OCI-LY1 (cell line): ENCODE results near the gene CAPN2.

Source experiments
- H2AFZ ChIP-seq: fragments of 200-600 bp; sonication (generic), shearing (Covaris generic); 2 replicates; pipeline ENCODE4 v1.6.0; 2014; ENCODE audit warnings: antibody characterized with exemption, mild to moderate bottlenecking, low read length
- H3F3A ChIP-seq: fragments of 200-600 bp; sonication (generic), shearing (Covaris generic); 2 replicates; pipeline ENCODE4 v1.6.0; 2014; ENCODE audit warnings: mild to moderate bottlenecking, antibody characterized with exemption, low read length, moderate library complexity; ENCODE audit not compliant: insufficient read depth
- H3K27ac ChIP-seq: fragments of 200-600 bp; sonication (generic); 2 replicates; pipeline ENCODE4 v1.5.1; 2014; ENCODE audit warnings: low read length, mixed run types, mild to moderate bottlenecking, low read depth; ENCODE audit not compliant: poor library complexity, severe bottlenecking
- H3K27me3 ChIP-seq: fragments of 200-600 bp; sonication (generic); 2 replicates; pipeline ENCODE4 v1.6.0; 2014; ENCODE audit warnings: antibody characterized with exemption, mild to moderate bottlenecking, low read length, moderate library complexity; ENCODE audit not compliant: insufficient read depth
- H3K36me3 ChIP-seq: fragments of 200-600 bp; sonication (generic); 2 replicates; pipeline ENCODE4 v1.6.1; 2014; ENCODE audit warnings: mild to moderate bottlenecking, antibody characterized with exemption, low read length, moderate library complexity, mixed read lengths; ENCODE audit not compliant: insufficient read depth
- H3K4me1 ChIP-seq: fragments of 200-600 bp; sonication (generic); 2 replicates; pipeline ENCODE4 v1.5.1; 2014; ENCODE audit warnings: mild to moderate bottlenecking, low read length, moderate library complexity; ENCODE audit not compliant: insufficient read depth, severe bottlenecking
- H3K4me2 ChIP-seq: fragments of 200-600 bp; sonication (generic), shearing (Covaris generic); 2 replicates; pipeline ENCODE4 v1.6.1; 2014; ENCODE audit warnings: low read length
- H3K4me3 ChIP-seq: fragments of 200-600 bp; sonication (generic); 2 replicates; pipeline ENCODE4 v1.5.1; 2014; ENCODE audit warnings: low read length, low read depth, mild to moderate bottlenecking, mixed read lengths; ENCODE audit not compliant: poor library complexity, severe bottlenecking
- H3K79me2 ChIP-seq: fragments of 200-600 bp; shearing (Covaris generic); 2 replicates; pipeline ENCODE4 v1.6.1; 2016; ENCODE audit warnings: mixed run types, low read length, mixed read lengths; ENCODE audit not compliant: insufficient read depth
- H3K9ac ChIP-seq: fragments of 200-600 bp; sonication (generic), shearing (Covaris generic); 2 replicates; pipeline ENCODE4 v1.6.1; 2014; ENCODE audit warnings: mild to moderate bottlenecking, low read length, mixed read lengths
- H3K9me2 ChIP-seq: fragments of 200-600 bp; sonication (generic), shearing (Covaris generic); 2 replicates; pipeline ENCODE4 v1.6.1; 2014; ENCODE audit warnings: low read depth, mild to moderate bottlenecking, low read length, mixed read lengths
- H3K9me3 ChIP-seq: fragments of 200-600 bp; shearing (Covaris generic); 2 replicates; pipeline ENCODE4 v1.6.1; 2014; ENCODE audit warnings: low read length, mixed read lengths
- H4K20me1 ChIP-seq: fragments of 200-600 bp; sonication (generic), shearing (Covaris generic); 2 replicates; pipeline ENCODE4 v1.6.0; 2016; ENCODE audit warnings: mild to moderate bottlenecking, low read length; ENCODE audit not compliant: insufficient read depth
- CTCF ChIP-seq: fragments of 200-600 bp; sonication (generic), shearing (Covaris generic); IDR thresholded peaks from 2 replicates; pipeline ENCODE4 v1.5.1; 2017; ENCODE audit warnings: mild to moderate bottlenecking, antibody characterized with exemption, low read length, moderate library complexity, mixed read lengths
- EZH2 ChIP-seq: fragments of 200-600 bp; sonication (generic), shearing (Covaris generic); IDR thresholded peaks from 2 replicates; pipeline ENCODE4 v1.8.0; 2017; ENCODE audit warnings: borderline replicate concordance, mixed run types, mild to moderate bottlenecking, antibody characterized with exemption, low read length, moderate library complexity, mixed read lengths

CAPN2 gene

DNA sequence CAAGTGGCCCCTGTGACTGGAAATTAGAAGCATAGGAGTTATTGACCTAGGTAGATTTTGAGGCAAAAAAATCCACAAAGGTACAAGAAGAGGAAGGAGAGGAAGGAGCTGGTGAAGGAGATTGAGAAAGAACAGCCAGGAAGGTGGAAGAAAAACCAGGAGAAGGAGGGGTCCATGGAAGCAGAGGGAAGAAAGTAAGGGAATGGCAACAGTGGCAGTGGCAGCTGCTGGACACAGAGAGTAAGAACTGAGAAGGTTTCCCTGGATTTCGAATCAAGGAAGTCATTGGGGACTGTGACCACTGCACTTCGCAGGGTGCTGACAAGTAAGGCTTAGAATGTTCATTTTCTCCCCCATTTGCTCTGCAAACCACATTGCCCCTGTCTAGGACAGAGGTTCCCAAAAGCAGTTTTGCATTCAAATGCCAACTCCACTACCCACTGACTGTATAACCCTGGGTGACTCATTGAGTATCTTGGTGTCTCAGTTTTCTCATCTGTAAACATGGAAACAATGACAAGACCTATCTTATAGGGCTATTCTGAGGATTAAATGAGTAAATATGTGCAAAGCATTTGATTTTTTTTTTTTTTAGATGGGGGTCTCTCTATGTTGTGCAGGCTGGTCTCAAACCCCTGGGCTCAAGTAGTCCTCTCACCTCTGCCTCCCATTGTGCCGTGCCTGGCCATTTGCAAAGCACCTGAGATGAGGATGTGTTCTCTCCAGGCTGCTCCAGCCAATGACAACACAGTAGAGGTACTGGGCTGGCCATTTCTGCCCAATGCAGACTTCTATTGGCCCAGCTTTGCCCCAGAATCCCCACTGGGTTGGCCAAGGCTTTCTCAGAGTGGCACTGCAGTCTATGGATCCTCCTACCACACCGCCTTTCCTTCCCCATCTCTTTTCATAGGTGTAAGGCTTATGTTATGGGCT, 9.3 kb upstream of the CAPN2 start:
- H2AFZ ChIP-seq: no peak overlapping the region
- H3K9me2 ChIP-seq: no peaks in the 10 kb centered on the region
- H3K4me1 ChIP-seq: peaks cover 4% of the 10 kb centered on the region
- H3F3A ChIP-seq: no peaks in the 10 kb centered on the region
- TF ChIP-seq EZH2: no peak
- no peak for TF ChIP-seq CTCF
- no peaks in the 10 kb centered on the region for H3K27me3 ChIP-seq
- H3K9ac ChIP-seq: no peak overlapping the region
- no peak overlapping the region for H3K4me2 ChIP-seq
- no peaks in the 10 kb centered on the region for H3K36me3 ChIP-seq
- no peak overlapping the region for H3K27ac ChIP-seq
- H3K9me3 ChIP-seq: no peaks in the 10 kb centered on the region
- no peaks in the 10 kb centered on the region for H3K79me2 ChIP-seq
- H4K20me1 ChIP-seq: no peaks in the 10 kb centered on the region
- no peak overlapping the region for H3K4me3 ChIP-seq

- Histone ChIP-seq H3K27ac (no peak overlapping the region), H3K9me3 (no peaks in the 10 kb centered on the region), H3K4me3 (no peak overlapping the region), H3K4me1 (no peaks in the 10 kb centered on the region), H3K27me3 (no peaks in the 10 kb centered on the region), H3K79me2 (no peaks in the 10 kb centered on the region), H4K20me1 (no peaks in the 10 kb centered on the region), H3K9me2 (no peaks in the 10 kb centered on the region), H3K9ac (no peak overlapping the region), H3F3A (no peaks in the 10 kb centered on the region), H3K36me3 (no peaks in the 10 kb centered on the region), H3K4me2 (no peak overlapping the region), H2AFZ (no peak overlapping the region)
- TF ChIP-seq CTCF (no peak), EZH2 (no peak)
These were observed 8.7 kb upstream of the CAPN2 start for GRCh38 chr1:223703668-223704013.

- no peak overlapping the region for H2AFZ ChIP-seq
- H3K9ac ChIP-seq: no peak overlapping the region
- no peaks in the 10 kb centered on the region for H3K79me2 ChIP-seq
- no peaks in the 10 kb centered on the region for H3K9me3 ChIP-seq
- H4K20me1 ChIP-seq: no peaks in the 10 kb centered on the region
- TF ChIP-seq CTCF: no peak
- H3K27me3 ChIP-seq: 0 out of 2 replicates have a peak, but pooled peaks cover 4% of the 10 kb centered on the region
- H3F3A ChIP-seq: no peaks in the 10 kb centered on the region
- H3K9me2 ChIP-seq: no peaks in the 10 kb centered on the region
- H3K4me1 ChIP-seq: no peaks in the 10 kb centered on the region
- H3K4me3 ChIP-seq: no peak overlapping the region
- no peak overlapping the region for H3K4me2 ChIP-seq
- no peaks in the 10 kb centered on the region for H3K36me3 ChIP-seq
- H3K27ac ChIP-seq: no peak overlapping the region
These were observed 7.1 kb upstream of the CAPN2 start for GRCh38 chr1:223704921-223705878.
